Mesenchymal stem cell (in vitro differentiated cells and primary cell): Measurements from ENCODE around the gene COX19.
"Not testable (repeated sequence)": the region's sequence is repeated elsewhere in the genome, so short reads cannot be mapped to it uniquely, and the experiment has no call there.

Experiments used
- DNase-seq: peaks from one replicate; pipeline ENCODE4 v3.0.0-alpha.2; 2013
- H2AFZ ChIP-seq: one replicate; pipeline ENCODE4 v1.6.1; 2013; ENCODE audit warnings: low read depth, mild to moderate bottlenecking, control low read depth, inconsistent platforms, low read length, moderate library complexity
- H2AK5ac ChIP-seq: 2 replicates; pipeline ENCODE4 v1.6.1; 2013; ENCODE audit warnings: low read length, moderate library complexity, mild to moderate bottlenecking, inconsistent platforms; ENCODE audit not compliant: severe bottlenecking
- H2BK120ac ChIP-seq: one replicate; pipeline ENCODE4 v1.6.1; 2013; ENCODE audit warnings: low read depth, mild to moderate bottlenecking, inconsistent platforms, low read length, moderate library complexity
- H2BK12ac ChIP-seq, 2 experiments: one replicate each; pipeline ENCODE4 v1.6.1; 2013; ENCODE audit warnings: inconsistent platforms in 2 of 2, low read length in 2 of 2, mild to moderate bottlenecking in 2 of 2, moderate library complexity in 2 of 2, control low read depth in 1 of 2
- H2BK15ac ChIP-seq: one replicate; pipeline ENCODE4 v1.6.1; 2013; ENCODE audit warnings: mild to moderate bottlenecking, low read depth, inconsistent platforms; ENCODE audit not compliant: poor library complexity, severe bottlenecking
- H2BK5ac ChIP-seq: 2 replicates; pipeline ENCODE4 v1.6.1; 2013; ENCODE audit warnings: low read depth, mild to moderate bottlenecking, low read length, control low read depth, inconsistent platforms; ENCODE audit not compliant: poor library complexity, severe bottlenecking
- H3K14ac ChIP-seq, 2 experiments: one replicate each; pipeline ENCODE4 v1.6.1; 2013; ENCODE audit warnings: inconsistent platforms in 2 of 2, low read length in 2 of 2, control low read depth in 1 of 2, mild to moderate bottlenecking in 1 of 2, moderate library complexity in 1 of 2
- H3K18ac ChIP-seq, 2 experiments: one replicate each; pipeline ENCODE4 v1.6.1; 2013; ENCODE audit warnings: inconsistent platforms in 2 of 2, low read length in 2 of 2, control low read depth in 1 of 2, low read depth in 1 of 2, mild to moderate bottlenecking in 1 of 2
- H3K23ac ChIP-seq, 2 experiments: one replicate each; pipeline ENCODE4 v1.6.1; 2013; ENCODE audit warnings: inconsistent platforms in 2 of 2, low read length in 2 of 2, mild to moderate bottlenecking in 2 of 2, moderate library complexity in 2 of 2, control low read depth in 1 of 2
- H3K27ac ChIP-seq: 2 replicates; pipeline ENCODE4 v1.5.1; 2013; ENCODE audit warnings: mild to moderate bottlenecking, moderate library complexity, low read length, control low read depth, inconsistent platforms; ENCODE audit not compliant: poor library complexity, severe bottlenecking
- H3K27me3 ChIP-seq, 2 experiments: 2 replicates each; pipeline versions ENCODE4 v1.6.1 to v1.7.0; 2013; ENCODE audit warnings: low read length in 2 of 2, mild to moderate bottlenecking in 2 of 2, moderate library complexity in 2 of 2, control low read depth in 1 of 2, inconsistent platforms in 1 of 2; ENCODE audit not compliant: control insufficient read depth in 1 of 2, insufficient read depth in 1 of 2
- H3K36me3 ChIP-seq, 2 experiments: 2 replicates each; pipeline versions ENCODE4 v1.6.1 to v1.7.0; 2013; ENCODE audit warnings: low read length in 2 of 2, control low read depth in 1 of 2, inconsistent platforms in 1 of 2, low read depth in 1 of 2, mild to moderate bottlenecking in 1 of 2; ENCODE audit not compliant: insufficient read depth in 2 of 2, control insufficient read depth in 1 of 2
- H3K4ac ChIP-seq, 2 experiments: one replicate each; pipeline ENCODE4 v1.6.1; 2013; ENCODE audit warnings: inconsistent platforms in 2 of 2, low read length in 2 of 2, mild to moderate bottlenecking in 2 of 2, moderate library complexity in 2 of 2, control low read depth in 1 of 2, low read depth in 1 of 2
- H3K4me1 ChIP-seq: 2 replicates; pipeline ENCODE4 v1.6.1; 2013; ENCODE audit warnings: low read depth, low read length, control low read depth; ENCODE audit not compliant: control insufficient read depth, insufficient read depth
- H3K4me2 ChIP-seq: 2 replicates; pipeline ENCODE4 v1.6.1; 2013; ENCODE audit warnings: low read length, mild to moderate bottlenecking, inconsistent platforms; ENCODE audit not compliant: poor library complexity, severe bottlenecking
- H3K4me3 ChIP-seq, 2 experiments: 2 replicates each; pipeline versions ENCODE4 v1.5.1 to v1.7.0; 2013; ENCODE audit warnings: low read length in 2 of 2, mild to moderate bottlenecking in 2 of 2, control low read depth in 1 of 2, low read depth in 1 of 2; ENCODE audit not compliant: insufficient read depth in 1 of 2
- H3K79me1 ChIP-seq: replicated peaks from 2 replicates; pipeline ENCODE4 v1.6.1; 2013; ENCODE audit warnings: mild to moderate bottlenecking, control low read depth, low read length, inconsistent platforms; ENCODE audit not compliant: poor library complexity, severe bottlenecking
- H3K9ac ChIP-seq: 2 replicates; pipeline ENCODE4 v1.7.0; 2013; ENCODE audit warnings: mild to moderate bottlenecking, low read length, moderate library complexity
- H3K9me3 ChIP-seq: 2 replicates; pipeline ENCODE4 v1.7.0; 2013; ENCODE audit warnings: mild to moderate bottlenecking, low read length; ENCODE audit not compliant: control insufficient read depth
- H4K8ac ChIP-seq: one replicate; pipeline ENCODE4 v1.6.1; 2013; ENCODE audit warnings: inconsistent platforms, mild to moderate bottlenecking, low read length, moderate library complexity
- H4K91ac ChIP-seq: one replicate; pipeline ENCODE4 v1.6.1; 2013; ENCODE audit warnings: mild to moderate bottlenecking, low read length, inconsistent platforms
- WGBS: methylation state at CpG from one replicate; pipeline ENCODE4 v1.1.7; 2013; ENCODE audit warnings: mixed read lengths; 5-methylcytosine and 5-hydroxymethylcytosine counted together

Gene COX19

DNA sequence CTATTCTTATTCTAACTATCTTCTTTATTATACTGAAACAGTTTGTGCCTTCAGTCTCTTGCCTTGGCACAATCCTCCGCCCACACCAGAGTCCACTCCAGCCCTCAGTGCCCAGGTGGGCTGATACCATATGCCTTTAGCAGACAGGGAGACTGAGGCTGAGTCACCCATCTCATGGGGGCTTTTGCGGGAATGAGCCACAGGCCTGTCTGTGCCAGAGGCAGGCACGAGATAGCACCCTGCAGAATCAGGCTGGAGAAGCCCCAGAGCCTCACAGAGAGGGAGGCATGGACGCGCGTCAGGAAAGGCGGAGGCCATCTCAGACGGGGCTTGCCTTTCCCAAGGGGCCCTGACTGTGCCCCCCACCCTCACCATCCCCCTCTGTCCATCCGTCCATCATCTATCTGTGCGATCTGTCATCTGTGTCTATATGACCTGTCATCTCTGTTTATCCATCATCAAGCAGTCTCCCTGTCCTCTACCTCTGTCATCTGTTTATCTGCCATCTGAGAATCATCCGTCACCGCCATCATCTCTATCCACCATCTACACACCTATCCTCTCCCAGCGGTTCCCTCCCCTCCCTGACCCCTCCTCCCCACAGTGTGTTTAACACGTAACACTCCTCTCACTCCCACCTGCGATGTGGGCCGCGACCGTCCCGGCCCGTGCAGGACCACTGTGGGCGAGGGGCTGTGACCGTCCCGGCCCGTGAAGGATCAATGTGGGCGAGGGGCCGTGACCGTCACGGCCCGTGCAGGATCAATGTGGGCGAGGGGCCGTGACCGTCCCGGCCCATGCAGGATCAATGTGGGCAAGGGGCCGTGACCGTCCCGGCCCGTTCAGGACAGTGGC lies 13.6 kb downstream of the COX19 start:
- Histone ChIP-seq H3K4me2 (no peak overlapping the region), H4K8ac (no peak overlapping the region), H2AK5ac (no peak overlapping the region), H3K23ac (no peak overlapping the region), H3K4ac (no peak overlapping the region), H3K36me3 (peaks cover 5 to 14% of the 10 kb centered on the region in 2 experiments), H3K4me1 (peaks cover 27% of the 10 kb centered on the region), H2BK120ac (no peak overlapping the region), H2BK15ac (no peak overlapping the region), H2AFZ (no peak overlapping the region), H3K79me1 (peaks cover 5% of the 10 kb centered on the region), H3K9ac (no peak overlapping the region), H4K91ac (no peak overlapping the region), H2BK12ac (no peak overlapping the region), H3K27ac (no peak overlapping the region), H3K18ac (no peak overlapping the region), H3K9me3 (no peaks in the 10 kb centered on the region), H3K27me3 (peaks cover 27 to 69% of the 10 kb centered on the region in 2 experiments), H3K14ac (no peak overlapping the region), H2BK5ac (no peak overlapping the region), H3K4me3 (no peak overlapping the region)
- no peak for DNase-seq
- WGBS: 93% methylated on average over 37 of the region's 37 CpGs

DNA sequence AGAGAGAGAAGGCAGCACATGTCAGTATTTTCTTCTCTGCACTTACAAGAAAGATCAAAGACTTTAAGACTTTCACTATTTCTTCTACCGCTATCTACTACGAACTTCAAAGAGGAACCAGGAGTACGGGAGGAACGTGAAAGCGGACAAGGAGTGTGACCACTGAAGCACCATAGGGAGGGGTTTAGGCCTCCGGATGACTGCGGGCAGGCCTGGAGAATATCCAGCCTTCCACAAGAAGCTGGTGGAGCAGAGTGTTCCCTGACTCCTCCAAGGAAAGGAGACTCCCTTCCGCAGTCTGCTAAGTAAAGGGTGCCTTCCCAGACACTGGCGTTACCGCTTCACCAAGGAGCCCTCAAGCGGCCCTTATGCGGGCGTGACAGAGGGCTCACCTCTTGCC lies 14.4 kb downstream of the COX19 start:
- peaks cover 22% of the 10 kb centered on the region for H3K4me1 ChIP-seq
- H2AK5ac ChIP-seq, H2BK5ac ChIP-seq, H3K18ac ChIP-seq, H2BK15ac ChIP-seq, H3K23ac ChIP-seq, H4K91ac ChIP-seq, H2BK120ac ChIP-seq, H3K14ac ChIP-seq, DNase-seq, H2BK12ac ChIP-seq, H3K36me3 ChIP-seq, H3K4me3 ChIP-seq, H3K9ac ChIP-seq, H3K4ac ChIP-seq, H4K8ac ChIP-seq, H3K79me1 ChIP-seq, H2AFZ ChIP-seq, H3K4me2 ChIP-seq, H3K27ac ChIP-seq, H3K9me3 ChIP-seq: not testable (repeated sequence)
- 67% methylated on average over 10 of the region's 13 CpGs for WGBS
- peaks cover 30 to 71% of the 10 kb centered on the region in 2 experiments for H3K27me3 ChIP-seq

DNA sequence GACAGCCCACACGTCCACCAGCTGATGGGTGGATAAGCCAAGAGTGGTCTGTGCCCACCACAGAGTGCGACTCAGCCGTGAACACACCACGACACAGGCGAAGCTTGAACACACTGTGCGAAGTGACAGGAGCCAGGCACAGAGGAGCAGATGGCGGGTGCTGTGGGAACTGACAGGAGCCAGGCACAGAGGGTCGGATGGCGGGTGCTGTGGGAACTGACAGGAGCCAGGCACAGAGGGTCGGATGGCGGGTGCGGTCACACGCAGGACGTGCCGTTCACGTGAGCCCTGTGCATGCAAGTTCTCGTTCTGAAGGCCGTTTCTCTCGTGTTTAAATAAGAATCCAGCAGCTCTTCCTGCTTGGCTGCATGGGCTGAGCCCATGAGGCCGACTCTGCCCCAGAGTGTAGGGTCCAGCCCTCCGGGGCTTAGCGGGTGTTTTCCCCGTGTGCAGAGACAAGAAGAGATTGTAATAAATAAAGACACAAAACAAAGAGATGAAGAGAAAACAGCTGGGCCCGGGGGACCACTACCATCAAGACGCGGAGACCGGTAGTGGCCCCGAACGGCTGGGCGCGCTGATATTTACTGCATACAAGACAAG lies 15.0 kb downstream of the COX19 start:
- DNase-seq: no peak
- WGBS: 82% methylated on average over 31 of the region's 31 CpGs
- no peak overlapping the region for H2BK5ac ChIP-seq

DNA sequence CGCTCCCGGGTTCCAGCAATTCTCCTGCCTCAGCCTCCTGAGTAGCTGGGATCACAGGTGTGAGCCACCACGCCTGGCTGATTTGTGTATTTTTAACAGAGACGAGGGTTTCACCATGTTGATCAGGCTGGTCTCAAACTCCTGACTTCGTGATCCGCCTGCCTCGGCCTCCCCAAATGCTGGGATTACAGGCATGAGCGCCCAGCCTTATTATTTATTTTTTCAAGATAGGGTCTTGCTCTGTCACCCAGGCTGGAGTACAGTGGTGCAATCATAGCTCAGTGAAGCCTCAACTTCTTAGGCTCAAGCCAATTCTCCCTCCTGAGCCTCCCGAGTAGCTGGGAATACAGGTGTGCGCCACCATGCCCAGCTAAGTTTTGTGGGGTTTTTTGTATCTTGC lies 15.6 kb downstream of the COX19 start:
- peaks cover 21% of the 10 kb centered on the region for H3K4me1 ChIP-seq
- H3K4me3 ChIP-seq, H3K4ac ChIP-seq, H4K91ac ChIP-seq, H2BK15ac ChIP-seq, H2AFZ ChIP-seq, H3K27ac ChIP-seq, DNase-seq, H3K9ac ChIP-seq, H3K23ac ChIP-seq, H3K14ac ChIP-seq, H2BK12ac ChIP-seq, H3K9me3 ChIP-seq, H3K4me2 ChIP-seq, H2BK5ac ChIP-seq, H3K18ac ChIP-seq, H2AK5ac ChIP-seq, H3K79me1 ChIP-seq, H2BK120ac ChIP-seq, H4K8ac ChIP-seq: not testable (repeated sequence)
- peaks cover 41 to 84% of the 10 kb centered on the region in 2 experiments for H3K27me3 ChIP-seq
- 94% methylated on average over 10 of the region's 10 CpGs for whole genome bisulfite sequencing
- H3K36me3 ChIP-seq: peaks cover 0 to 10% of the 10 kb centered on the region in 2 experiments

More for the DNA sequence above, 15.0 kb downstream of the COX19 start:
- Histone ChIP-seq H3K4ac (no peak overlapping the region), H4K8ac (no peak overlapping the region), H3K27ac (no peak overlapping the region), H4K91ac (no peak overlapping the region), H2BK15ac (no peak overlapping the region), H3K14ac (no peak overlapping the region), H3K9me3 (no peaks in the 10 kb centered on the region), H3K4me1 (peaks cover 20% of the 10 kb centered on the region), H3K9ac (no peak overlapping the region), H2BK120ac (no peak overlapping the region), H3K18ac (no peak overlapping the region), H2AFZ (no peak overlapping the region), H2AK5ac (no peak overlapping the region), H3K4me2 (no peak overlapping the region), H2BK12ac (no peak overlapping the region), H3K4me3 (no peak overlapping the region), H3K79me1 (peaks cover 3% of the 10 kb centered on the region), H3K27me3 (peaks cover 35 to 77% of the 10 kb centered on the region in 2 experiments), H3K23ac (no peak overlapping the region), H3K36me3 (peaks cover 0 to 7% of the 10 kb centered on the region in 2 experiments)
